Renal cortical epithelial cell (primary cell): Measurements from ENCODE around the gene ZNF32. TPM values are rescaled to one million over a fixed set of nuclear protein-coding genes. Genes with fewer than 3 reads are reported as not detected.
A peak's percentile ranks its signal among the peaks of the same experiment; 100 is the strongest.
"Not testable (repeated sequence)": the region's sequence is repeated elsewhere in the genome, so short reads cannot be mapped to it uniquely, and the experiment has no call there.

Source experiments
- DNase-seq: peaks from one replicate; pipeline ENCODE4 v3.0.0-alpha.2; 2011; ENCODE audit warnings: low read depth
- total RNA-seq: library from RNA; depleted of rRNA; stranded (reverse); fragments of >200 nt; gene quantifications from 2 replicates; pipeline ENCODE4 v1.2.3, GENCODE V29; 2014

ZNF32 gene
- total RNA-seq, 1 donor from 2014 or later, result 37.4 TPM

GRCh38 chr10:43627942-43628341, 20.7 kb downstream of the ZNF32 start:
- DNase-seq, result no peak

- peak; percentile 20 for DNase-seq
Observed at GRCh38 chr10:43623351-43623750, 25.3 kb downstream of the ZNF32 start.

- DNase-seq, result no peak
Observed at GRCh38 chr10:43622038-43622437, 26.6 kb downstream of the ZNF32 start.

GRCh38 chr10:43619368-43619767, 29.3 kb downstream of the ZNF32 start:
- no peak for DNase-seq

- DNase-seq, result no peak
Observed at GRCh38 chr10:43616697-43617370, 31.8 kb downstream of the ZNF32 start.

- DNase-seq, result no peak
Observed at GRCh38 chr10:43610636-43611035, 38.0 kb downstream of the ZNF32 start.

GRCh38 chr10:43607199-43607573, 41.5 kb downstream of the ZNF32 start:
- no peak for DNase-seq

GRCh38 chr10:43606323-43607198, 42.1 kb downstream of the ZNF32 start, which contains the start of gene ZNF485:
ZNF485 (plus strand) TSS chr10:43606438; CDS start chr10:43607051, 613 bp downstream.
- peak; percentile 22 for DNase-seq

GRCh38 chr10:43605850-43606322, 42.8 kb downstream of the ZNF32 start:
- DNase-seq, result no peak

- DNase-seq, result not testable (repeated sequence)
Observed at GRCh38 chr10:43601576-43601975, 47.1 kb downstream of the ZNF32 start.

- no peak for DNase-seq
Observed at GRCh38 chr10:43599333-43599732, 49.3 kb downstream of the ZNF32 start.

- no peak for DNase-seq
Observed at GRCh38 chr10:43598446-43598845, 50.2 kb downstream of the ZNF32 start.

GRCh38 chr10:43596546-43596945, 52.1 kb downstream of the ZNF32 start:
- no peak for DNase-seq

GRCh38 chr10:43595739-43596298, 52.9 kb downstream of the ZNF32 start:
- no peak for DNase-seq

- no peak for DNase-seq
Observed at GRCh38 chr10:43594944-43595589, 53.6 kb downstream of the ZNF32 start.

Other genes with a start within 250 kb of the ZNF32 start
- gene HNRNPF, start 239.7 kb downstream of the ZNF32 start, total RNA-seq, result 302 and 345 TPM in 2 replicates
- gene ZNF487, start 211.8 kb downstream of the ZNF32 start, total RNA-seq, result 4.2 and 8.3 TPM in 2 replicates
- 3.8 and 11.3 TPM in 2 replicates for gene ZNF239, start 74.3 kb downstream of the ZNF32 start, total RNA-seq
- gene ZNF485, start 42.4 kb downstream of the ZNF32 start, total RNA-seq, result 3.3 and 5.2 TPM in 2 replicates